Endometrium (tissue), 2 donors: ENCODE data around the gene RAET1E.
"Not testable (repeated sequence)": the region's sequence is repeated elsewhere in the genome, so short reads cannot be mapped to it uniquely, and the experiment has no call there.

ENCODE experiments used
- FAIRE-seq: peaks from 2 replicates; lab custom pipeline; 2012; peaks lifted over from hg19 to GRCh38; lab: Jason Lieb, UNC
- donor health status: control.
- donor health status: control.

Gene RAET1E

DNA sequence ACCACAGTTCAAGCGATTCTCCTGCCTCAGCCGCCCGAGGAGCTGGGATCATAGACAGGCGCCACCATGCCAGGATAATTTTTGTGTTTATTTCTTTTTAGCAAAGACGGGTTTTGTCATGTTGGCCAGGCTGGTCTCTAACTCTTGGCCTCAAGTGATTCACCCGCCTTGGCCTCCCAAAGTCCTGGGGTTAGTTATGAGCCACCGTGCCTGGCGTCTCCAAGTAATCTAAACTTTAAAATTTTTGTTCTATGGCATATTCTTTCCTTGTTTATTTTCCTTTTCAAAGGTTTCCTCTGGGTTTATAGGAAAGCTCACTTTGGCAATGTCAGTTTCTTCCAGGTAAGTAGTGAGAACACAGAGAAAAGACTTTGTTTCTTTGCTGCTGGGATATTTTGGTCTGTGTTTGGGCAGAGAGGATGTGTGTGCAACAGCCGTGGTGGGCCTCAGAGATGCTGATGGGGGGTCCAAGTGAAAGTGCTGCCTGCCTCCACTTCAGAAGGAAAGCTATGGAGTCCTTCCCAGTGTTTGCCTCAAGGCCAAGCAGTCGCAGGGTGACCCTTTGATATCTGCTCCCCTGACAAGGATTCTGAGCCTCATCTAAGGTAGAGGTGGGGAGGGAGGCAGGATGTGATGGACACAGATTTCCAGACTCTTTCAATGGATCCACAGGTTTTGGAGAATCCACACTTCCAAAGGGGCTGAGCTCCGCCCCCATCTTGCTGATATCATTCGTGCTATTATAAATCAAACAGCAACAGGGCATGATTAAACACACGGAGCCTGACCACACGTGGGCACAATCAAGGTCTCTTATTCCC lies 36.1 kb downstream of the RAET1E start:
- FAIRE-seq = no peak

DNA sequence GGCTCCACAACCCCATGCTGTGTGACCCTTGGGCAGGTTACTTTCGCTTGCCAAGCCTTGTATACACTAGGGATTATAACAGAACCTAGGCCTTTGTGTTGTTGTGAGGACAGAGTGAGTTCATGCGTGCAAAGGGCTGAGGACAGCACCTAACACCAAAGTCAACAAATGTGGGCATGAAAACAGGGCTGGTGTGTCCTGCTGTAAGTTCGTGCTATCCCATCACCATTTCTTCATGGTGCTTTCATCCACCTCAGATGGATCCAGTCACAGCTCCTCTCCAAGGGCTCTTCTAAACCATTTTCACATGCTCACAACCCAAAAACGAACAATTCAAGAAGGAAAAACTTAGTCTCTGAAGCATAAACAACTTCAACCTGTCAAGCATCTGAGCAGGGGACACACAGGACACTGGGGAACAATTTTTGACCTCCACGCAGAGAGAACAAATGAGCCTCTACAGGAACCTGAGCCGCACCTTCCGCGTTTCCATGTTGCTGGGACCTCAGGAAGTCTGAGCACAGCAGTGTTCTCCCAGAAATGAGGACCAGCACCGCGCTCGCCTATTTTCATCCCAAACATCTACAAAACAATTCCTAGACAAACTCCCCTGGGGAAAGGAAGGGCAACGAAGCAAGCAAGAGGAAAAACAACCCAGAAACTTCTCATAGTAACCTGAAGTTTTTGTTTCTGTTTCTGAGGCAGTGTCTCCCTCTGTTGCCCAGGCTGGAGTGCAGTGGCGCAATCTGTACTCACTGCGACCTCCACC lies 36.9 kb downstream of the RAET1E start:
- no peak for FAIRE-seq

DNA sequence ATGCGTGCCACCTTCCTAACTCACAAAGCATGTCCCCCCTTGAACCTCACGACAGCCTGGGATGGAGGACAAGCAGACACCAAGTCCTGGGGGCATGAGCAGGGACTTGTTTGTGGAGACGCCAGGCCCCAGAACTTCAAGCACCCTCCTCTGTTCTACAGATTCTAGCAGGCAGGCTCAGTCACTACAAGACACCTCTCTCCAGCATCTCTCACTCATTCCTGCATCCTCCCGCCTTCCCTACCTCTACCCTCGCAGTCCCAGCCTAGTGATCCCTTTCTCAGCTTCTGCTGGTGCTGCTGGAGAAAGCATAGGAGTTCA lies 37.4 kb downstream of the RAET1E start:
- FAIRE-seq = no peak

DNA sequence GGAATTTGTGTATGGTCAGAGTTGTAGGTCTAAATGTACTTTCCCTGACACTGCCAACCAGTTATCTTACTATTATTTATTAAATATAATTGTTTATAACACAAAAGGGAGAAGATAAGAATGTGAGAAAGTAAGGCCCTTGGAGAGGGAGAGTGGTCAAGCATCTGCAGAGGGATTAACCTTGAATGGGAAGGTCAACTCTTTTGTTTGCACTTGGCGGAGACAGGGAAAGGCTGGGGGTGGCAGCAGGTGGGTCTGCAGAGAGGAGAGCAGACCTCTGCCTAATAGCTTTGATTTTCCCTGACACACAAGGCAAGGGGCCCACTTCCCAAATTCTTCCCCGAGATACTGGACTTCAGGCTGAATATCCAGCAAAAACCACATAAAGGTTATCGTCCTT lies 38.0 kb downstream of the RAET1E start:
- no peak for FAIRE-seq

DNA sequence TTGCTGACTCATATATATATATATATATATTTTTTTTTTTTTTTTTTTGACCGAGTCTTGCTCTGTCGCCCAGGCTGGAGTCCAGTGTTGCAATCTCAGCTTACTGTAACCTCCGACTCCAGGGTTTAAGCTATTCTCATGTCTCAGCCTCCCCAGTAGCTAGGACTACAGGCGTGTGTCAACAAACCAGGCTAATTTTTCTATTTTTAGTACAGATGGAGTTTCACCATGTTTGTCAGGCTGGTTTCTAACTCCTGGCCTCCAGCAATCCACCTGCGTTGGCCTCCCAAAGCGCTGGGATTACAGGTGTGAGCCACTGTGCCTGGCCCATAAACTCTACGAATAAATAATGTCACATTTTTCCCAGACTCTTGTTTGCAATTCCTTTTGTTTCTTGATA lies 38.5 kb downstream of the RAET1E start:
- no peak for FAIRE-seq

DNA sequence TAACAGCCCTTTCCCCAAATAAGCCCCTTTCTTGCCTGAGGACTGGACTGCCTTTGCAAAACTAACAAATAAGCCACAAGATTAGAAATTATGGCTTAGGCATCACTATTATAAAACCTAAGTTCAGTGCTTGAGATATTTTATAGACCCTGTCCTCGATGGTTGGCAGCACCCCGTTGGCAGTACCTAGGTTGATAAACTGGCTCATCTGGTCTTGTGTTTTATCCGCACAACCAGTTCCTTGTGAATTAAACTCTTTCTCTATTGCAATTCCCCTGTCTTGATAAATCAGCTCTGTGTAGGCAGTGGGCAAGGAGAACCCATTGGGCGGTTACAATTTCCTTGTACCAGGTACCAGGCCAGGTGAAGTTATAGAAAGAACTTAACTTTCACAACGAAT lies 40.4 kb downstream of the RAET1E start:
- no peak for FAIRE-seq

DNA sequence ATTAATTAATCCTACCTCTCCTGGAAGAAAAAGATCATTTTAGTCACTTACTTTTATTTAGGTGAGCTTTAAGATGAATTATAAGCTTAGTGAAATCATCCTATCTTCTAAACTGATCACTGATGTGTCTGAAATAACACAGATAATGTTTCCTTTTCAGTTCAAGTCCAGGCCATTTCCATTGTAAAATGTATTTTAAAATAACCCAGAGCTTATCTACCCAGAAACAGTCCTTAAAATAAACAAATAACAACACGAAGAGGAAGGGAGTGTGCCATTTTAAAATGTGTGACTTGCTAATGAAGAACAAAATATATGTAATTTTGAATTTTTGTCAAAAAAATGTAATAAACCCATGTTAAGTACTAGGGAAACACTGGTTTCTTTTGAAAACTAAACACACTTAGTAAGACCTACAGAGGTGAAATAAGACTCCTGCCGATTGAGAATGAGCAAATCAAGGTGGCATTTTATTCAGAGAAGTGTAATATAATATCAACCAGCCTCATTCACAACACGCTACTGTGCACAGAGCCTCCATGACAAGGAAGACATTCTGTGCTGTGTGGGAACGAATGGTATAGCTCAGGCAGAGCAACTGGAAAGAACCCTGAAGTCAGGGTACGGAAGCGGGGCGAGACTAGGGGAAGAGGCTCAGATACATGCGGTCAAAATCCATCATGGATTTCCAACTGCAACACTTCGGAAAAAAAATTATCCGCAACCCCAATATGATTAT lies 41.5 kb downstream of the RAET1E start:
- FAIRE-seq = no peak

DNA sequence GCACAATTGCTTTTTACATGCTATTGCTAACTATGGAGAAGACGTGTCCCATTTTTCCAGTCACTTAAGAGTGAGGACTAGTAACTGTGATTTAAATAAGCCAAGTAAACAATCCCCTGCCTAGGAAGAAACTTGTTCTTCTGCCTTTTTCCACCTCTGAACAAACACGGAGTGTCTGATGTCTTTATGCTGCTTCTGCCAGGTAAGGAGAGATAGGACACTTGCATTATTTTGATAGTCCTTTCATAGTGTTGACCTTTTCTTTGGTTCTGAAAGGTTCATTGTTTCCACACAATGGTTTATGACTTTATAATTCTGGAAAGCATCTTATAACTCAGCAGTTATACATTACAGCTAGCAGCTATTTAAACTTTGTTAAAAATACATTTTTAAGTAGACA lies 42.2 kb downstream of the RAET1E start:
- FAIRE-seq = no peak

DNA sequence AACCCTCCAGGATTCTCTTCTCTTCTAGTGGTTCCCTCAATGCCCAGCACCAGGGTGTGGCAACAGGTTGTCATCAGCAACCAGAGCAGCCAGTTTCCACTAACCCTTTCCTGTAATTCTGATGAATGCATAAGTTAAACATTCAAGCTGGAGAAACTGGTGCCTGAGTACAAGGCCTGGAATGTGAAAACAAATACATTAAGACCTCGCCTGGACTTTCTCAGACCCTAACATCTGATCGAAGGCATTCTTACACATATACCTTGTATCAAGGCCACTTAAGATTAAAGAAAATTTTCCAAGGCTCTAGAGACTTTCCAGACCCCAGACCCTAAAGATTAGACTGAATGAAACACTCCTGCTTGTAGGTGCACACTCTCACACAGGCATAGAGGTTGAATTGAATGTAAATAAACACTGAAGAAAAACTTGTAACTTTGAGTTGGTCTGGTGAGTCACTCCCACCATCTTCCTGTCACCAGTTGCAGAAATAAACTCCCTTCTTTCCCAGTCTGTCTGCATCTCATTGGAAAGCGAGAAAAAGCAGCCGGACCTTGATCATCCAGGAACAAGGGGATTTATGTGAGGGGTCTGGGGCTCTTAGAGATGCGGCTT lies 42.8 kb downstream of the RAET1E start:
- no peak for FAIRE-seq

DNA sequence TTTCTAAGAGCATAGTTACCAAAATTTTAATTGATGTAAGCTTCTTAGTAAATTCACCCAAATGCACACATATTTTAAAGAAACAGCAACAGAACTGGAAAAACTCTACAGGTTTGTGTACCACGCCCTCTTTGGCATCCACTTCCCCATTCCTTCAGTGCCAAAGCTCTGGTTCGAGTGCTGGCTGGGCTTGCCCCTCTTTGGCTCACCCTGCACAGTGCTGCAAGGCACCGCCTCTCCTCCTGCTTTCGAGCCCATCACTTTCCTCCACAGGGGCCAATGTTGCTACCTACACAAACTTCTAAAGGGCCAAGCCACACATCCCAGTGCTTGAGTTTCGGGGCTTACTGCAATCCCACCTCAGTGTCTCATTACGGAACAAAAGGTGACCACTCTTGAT lies 43.4 kb downstream of the RAET1E start:
- no peak for FAIRE-seq

DNA sequence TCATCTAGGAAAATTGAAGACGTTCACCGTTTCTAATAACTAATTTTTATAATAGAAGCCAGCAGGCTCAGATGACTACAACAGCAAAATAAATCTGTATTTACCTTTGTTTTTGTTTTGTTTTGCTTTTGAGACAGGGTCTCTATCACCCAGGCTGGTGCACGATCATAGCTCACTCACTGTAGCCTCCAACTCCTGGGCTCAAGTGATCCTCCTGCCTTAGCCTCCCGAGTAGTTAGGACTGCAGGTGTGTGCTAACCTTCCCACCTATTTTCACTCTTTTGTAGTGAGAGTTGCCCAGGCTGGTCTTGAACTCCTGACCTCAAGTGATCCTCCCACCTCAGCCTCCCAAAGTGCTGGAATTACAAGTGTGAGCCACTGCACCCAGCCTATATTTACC lies 43.9 kb downstream of the RAET1E start:
- not testable (repeated sequence) for FAIRE-seq

DNA sequence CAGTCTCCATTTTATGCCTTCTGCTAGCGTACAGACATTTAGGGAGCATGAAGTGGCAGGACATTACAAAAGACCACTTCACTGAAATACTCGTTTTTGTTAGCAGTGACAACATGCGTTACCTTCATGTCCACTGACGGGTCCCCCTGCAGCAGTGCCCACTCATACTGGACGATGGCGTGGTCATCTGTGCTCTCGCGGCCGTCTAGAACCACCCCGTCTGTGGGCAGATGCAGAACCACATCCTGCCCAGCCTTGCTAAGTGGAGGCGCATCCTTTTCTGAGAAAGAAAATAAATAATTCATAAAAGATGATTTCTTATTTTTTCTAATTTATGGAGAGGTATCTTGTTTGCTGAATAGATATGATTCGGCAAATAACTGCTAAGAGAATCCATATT lies 45.0 kb downstream of the RAET1E start:
- no peak for FAIRE-seq

DNA sequence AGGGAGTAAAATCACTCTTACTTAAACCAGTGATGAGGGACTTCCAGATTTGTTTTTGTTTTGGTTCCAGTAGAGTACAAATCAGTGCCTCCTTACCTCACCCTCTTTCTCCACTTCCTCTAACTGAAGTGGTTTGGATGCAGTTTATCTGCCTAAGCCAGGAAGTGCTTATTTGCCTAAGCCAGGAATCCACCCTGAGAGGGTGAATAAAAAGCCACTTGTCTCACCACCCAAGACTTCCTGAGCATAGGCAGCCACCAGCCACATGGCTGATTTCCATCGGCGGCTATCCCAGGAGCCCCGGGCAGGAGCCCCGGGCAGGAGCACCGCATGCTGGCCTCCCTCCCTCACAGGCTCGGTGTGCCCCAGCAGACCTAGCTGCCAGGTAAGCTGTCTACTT lies 45.7 kb downstream of the RAET1E start:
- FAIRE-seq = no peak

DNA sequence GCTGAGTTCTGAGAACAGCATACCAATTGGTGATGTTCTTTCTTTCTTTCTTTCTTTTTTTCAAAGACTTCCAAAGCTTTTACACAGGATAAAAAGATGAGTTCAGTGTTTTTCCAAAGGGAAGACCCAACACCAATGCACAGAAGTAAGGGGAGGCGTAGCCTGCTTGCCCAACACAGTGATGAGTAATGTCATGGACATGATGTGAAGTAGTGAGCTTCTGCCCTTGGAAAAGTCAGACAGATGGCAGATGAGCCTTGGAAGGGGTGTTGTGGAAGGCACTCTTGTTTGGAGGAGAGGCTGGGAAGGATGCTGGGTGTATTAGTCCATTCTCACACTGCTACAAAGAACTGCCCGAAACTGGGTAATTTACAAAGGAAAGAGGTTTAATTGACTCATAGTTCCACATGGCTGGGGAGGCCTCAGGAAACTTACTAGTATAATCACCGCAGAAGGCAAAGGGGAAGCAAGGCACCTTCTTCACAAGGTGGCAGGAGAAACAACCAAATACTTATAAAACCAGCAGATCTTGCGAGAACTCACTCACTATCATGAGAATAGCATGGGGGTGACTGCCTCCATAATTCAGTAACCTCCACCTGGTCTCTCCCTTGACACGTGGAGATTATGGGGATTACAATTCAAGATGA lies 46.3 kb downstream of the RAET1E start:
- FAIRE-seq = no peak

DNA sequence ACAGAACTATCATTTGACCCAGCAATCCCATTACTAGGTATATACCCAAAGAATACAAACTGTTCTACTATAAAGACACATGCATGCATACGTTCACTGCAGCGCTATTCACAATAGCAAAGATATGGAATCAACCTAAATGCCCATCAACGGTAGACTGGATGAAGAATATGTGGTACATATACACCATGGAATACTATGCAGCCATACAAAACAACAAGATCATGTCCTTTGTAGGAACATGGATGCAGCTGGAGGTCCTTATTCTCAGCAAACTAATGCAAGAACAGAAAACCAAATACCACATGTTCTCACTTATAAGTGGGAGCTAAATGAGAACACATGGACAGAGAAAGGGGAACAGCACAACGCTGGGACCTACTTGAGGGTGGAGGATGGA lies 49.6 kb downstream of the RAET1E start:
- FAIRE-seq = not testable (repeated sequence)
